ENCODE data around the gene SFT2D1.

The SFT2D1 gene

DNA sequence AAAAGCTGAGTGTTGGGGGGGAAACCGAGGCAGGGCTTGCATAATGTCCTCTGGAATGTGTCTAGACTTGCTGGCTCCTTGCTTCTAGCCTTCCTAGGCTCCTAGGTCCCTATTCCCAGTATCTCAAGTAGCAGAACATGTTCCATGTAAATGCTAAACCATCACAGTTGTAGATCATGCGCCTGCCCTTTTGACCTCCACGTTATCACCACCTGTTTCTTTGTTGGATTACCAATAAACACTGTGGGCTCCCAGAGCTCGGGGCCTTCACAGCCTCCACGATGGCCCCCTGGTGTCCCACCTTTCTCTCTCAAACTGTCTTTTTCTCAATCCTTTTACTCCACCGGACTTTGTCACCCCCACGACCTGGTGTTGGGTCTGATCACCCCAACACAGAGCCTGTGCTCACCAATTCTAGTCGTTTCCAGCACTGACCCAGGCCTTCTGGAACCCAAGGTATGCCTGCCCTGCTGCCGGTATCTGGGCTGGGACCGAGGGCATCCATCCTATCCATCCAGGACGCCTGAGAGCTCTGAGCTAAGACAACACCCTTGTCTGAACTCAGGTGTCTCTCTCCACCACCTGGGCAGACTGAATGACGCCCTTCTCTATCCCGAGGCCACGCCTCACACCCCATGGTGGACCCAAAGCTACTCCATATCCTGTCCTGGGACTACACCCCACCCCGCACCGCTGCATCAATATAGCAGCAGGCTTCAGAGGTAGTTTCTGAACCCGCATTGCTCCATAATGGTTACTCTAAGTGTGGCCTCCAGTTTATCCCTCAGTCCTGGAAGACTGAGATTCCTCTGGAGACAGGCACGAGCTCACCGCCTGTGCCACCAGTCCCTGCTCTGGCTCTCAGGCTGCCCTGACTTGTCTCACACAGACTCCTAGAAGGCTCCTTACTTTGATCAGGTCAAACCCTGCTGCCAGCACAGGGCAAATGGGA lies 24.8 kb downstream of the SFT2D1 start:
- no peaks in the 10 kb centered on the region for H3K9me3 ChIP-seq (ENCODE audit: control insufficient read depth, low read length)
- no peak overlapping the region for H2BK15ac ChIP-seq (ENCODE audit: low read depth, poor library complexity, severe bottlenecking)
- 95% methylated on average over 19 of the region's 19 CpGs for WGBS
- H3K27ac ChIP-seq (ENCODE audit: low read length, poor library complexity, severe bottlenecking): peak overlapping the region; percentile 73
- H3K4ac ChIP-seq (ENCODE audit: low read depth in 1 of 2, low read length in 2 of 2): no peak overlapping the region
- H2AFZ ChIP-seq (ENCODE audit: low read depth, low read length): no peak overlapping the region
- no peak overlapping the region for H4K91ac ChIP-seq (ENCODE audit: low read length)
- H3K36me3 ChIP-seq (ENCODE audit: control insufficient read depth in 1 of 2, insufficient read depth in 2 of 2, low read depth in 1 of 2, low read length in 2 of 2): peaks cover 14 to 34% of the 10 kb centered on the region in 2 experiments
- H3K18ac ChIP-seq (ENCODE audit: low read depth in 1 of 2, low read length in 2 of 2): no peak overlapping the region
- peak overlapping the region; percentile 1 for H2AK5ac ChIP-seq (ENCODE audit: low read length, severe bottlenecking)
- H4K8ac ChIP-seq (ENCODE audit: low read length): no peak overlapping the region
- no peak overlapping the region for H3K23ac ChIP-seq (ENCODE audit: low read length in 2 of 2)
- H3K79me1 ChIP-seq (replicated peaks; ENCODE audit: low read length, poor library complexity, severe bottlenecking): peaks cover 6% of the 10 kb centered on the region
- no peak overlapping the region for H3K4me2 ChIP-seq (ENCODE audit: low read length, poor library complexity, severe bottlenecking)
- no peak overlapping the region for H2BK5ac ChIP-seq (ENCODE audit: low read depth, low read length, poor library complexity, severe bottlenecking)
- H2BK12ac ChIP-seq (ENCODE audit: low read length in 2 of 2): no peak overlapping the region
- no peak overlapping the region for H2BK120ac ChIP-seq (ENCODE audit: low read depth, low read length)
- no peak overlapping the region for H3K4me3 ChIP-seq (ENCODE audit: insufficient read depth in 1 of 2, low read depth in 1 of 2, low read length in 2 of 2)
- no peak for DNase-seq
- no peaks in the 10 kb centered on the region for H3K27me3 ChIP-seq (ENCODE audit: control insufficient read depth in 1 of 2, insufficient read depth in 1 of 2, low read length in 2 of 2)
- no peak overlapping the region for H3K14ac ChIP-seq (ENCODE audit: low read length in 2 of 2)
- H3K4me1 ChIP-seq (ENCODE audit: control insufficient read depth, insufficient read depth, low read depth, low read length): peaks cover 17% of the 10 kb centered on the region
- H3K9ac ChIP-seq (ENCODE audit: low read length): no peak overlapping the region

DNA sequence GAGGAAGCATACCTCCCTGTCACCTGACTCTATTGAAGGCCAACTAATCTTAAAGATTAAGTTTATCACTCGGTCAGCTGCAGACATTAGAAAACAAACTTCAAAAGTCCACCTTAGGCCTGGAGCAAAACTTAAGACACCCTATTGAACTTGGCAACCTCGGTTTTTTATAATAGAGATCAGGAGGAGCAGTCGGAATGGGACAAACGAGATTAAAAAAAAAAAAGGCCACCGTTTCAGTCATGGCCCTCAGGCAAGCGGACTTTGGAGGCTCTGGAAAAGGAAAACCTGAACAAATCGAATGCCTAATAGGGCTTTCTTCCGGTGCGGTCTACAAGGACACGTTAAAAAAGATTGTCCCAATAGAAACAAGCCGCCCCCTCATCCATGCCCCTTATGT lies 26.9 kb downstream of the SFT2D1 start:
- Histone ChIP-seq H3K4me3 (ENCODE audit: insufficient read depth in 1 of 2, low read depth in 1 of 2, low read length in 2 of 2) (no peak overlapping the region), H3K23ac (ENCODE audit: low read length in 2 of 2) (no peak overlapping the region), H4K91ac (ENCODE audit: low read length) (no peak overlapping the region), H2BK12ac (ENCODE audit: low read length in 2 of 2) (no peak overlapping the region), H3K9ac (ENCODE audit: low read length) (no peak overlapping the region), H3K9me3 (ENCODE audit: control insufficient read depth, low read length) (no peaks in the 10 kb centered on the region), H2AK5ac (ENCODE audit: low read length, severe bottlenecking) (no peak overlapping the region), H3K27ac (ENCODE audit: low read length, poor library complexity, severe bottlenecking) (no peak overlapping the region), H3K36me3 (ENCODE audit: control insufficient read depth in 1 of 2, insufficient read depth in 2 of 2, low read depth in 1 of 2, low read length in 2 of 2) (peaks cover 9 to 16% of the 10 kb centered on the region in 2 experiments), H3K18ac (ENCODE audit: low read depth in 1 of 2, low read length in 2 of 2) (no peak overlapping the region), H4K8ac (ENCODE audit: low read length) (no peak overlapping the region), H2BK120ac (ENCODE audit: low read depth, low read length) (no peak overlapping the region), H2BK5ac (ENCODE audit: low read depth, low read length, poor library complexity, severe bottlenecking) (no peak overlapping the region), H3K14ac (ENCODE audit: low read length in 2 of 2) (no peak overlapping the region), H3K79me1 (replicated peaks; ENCODE audit: low read length, poor library complexity, severe bottlenecking) (no peaks in the 10 kb centered on the region), H3K27me3 (ENCODE audit: control insufficient read depth in 1 of 2, insufficient read depth in 1 of 2, low read length in 2 of 2) (peaks cover under 1 to 2% of the 10 kb centered on the region in 2 experiments), H3K4me1 (ENCODE audit: control insufficient read depth, insufficient read depth, low read depth, low read length) (peaks cover 17% of the 10 kb centered on the region), H2AFZ (ENCODE audit: low read depth, low read length) (no peak overlapping the region), H3K4ac (ENCODE audit: low read depth in 1 of 2, low read length in 2 of 2) (no peak overlapping the region), H2BK15ac (ENCODE audit: low read depth, poor library complexity, severe bottlenecking) (no peak overlapping the region), H3K4me2 (ENCODE audit: low read length, poor library complexity, severe bottlenecking) (no peak overlapping the region)
- DNase-seq: no peak
- WGBS: 95% methylated on average over 11 of the region's 11 CpGs

DNA sequence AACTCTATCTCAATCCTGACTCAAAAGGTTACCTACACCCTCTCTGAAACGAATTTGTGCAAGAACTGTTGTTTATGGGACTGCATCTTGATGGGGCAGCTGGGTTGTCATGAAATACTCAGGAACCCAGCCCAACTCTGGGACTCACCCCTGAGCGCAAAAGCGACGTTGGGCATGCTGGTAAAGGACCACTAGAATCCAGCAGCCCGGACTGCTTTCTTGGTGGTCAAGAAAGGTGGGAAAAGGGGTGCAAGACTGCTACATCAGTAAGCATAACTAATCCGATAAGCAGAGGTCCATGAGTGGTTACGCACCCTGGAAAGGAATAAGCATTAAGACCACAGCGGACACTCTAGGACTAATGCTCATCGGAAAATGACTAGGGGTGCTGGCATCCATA lies 27.9 kb downstream of the SFT2D1 start:
- Histone ChIP-seq H3K4ac (ENCODE audit: low read depth in 1 of 2, low read length in 2 of 2) (no peak overlapping the region), H2AK5ac (ENCODE audit: low read length, severe bottlenecking) (no peak overlapping the region), H2AFZ (ENCODE audit: low read depth, low read length) (no peak overlapping the region), H3K27ac (ENCODE audit: low read length, poor library complexity, severe bottlenecking) (no peak overlapping the region), H2BK120ac (ENCODE audit: low read depth, low read length) (no peak overlapping the region), H2BK12ac (ENCODE audit: low read length in 2 of 2) (no peak overlapping the region), H4K8ac (ENCODE audit: low read length) (no peak overlapping the region), H3K14ac (ENCODE audit: low read length in 2 of 2) (no peak overlapping the region), H4K91ac (ENCODE audit: low read length) (no peak overlapping the region), H3K79me1 (replicated peaks; ENCODE audit: low read length, poor library complexity, severe bottlenecking) (no peaks in the 10 kb centered on the region), H2BK5ac (ENCODE audit: low read depth, low read length, poor library complexity, severe bottlenecking) (no peak overlapping the region), H3K18ac (ENCODE audit: low read depth in 1 of 2, low read length in 2 of 2) (no peak overlapping the region), H3K9me3 (ENCODE audit: control insufficient read depth, low read length) (no peaks in the 10 kb centered on the region), H3K4me2 (ENCODE audit: low read length, poor library complexity, severe bottlenecking) (no peak overlapping the region), H3K36me3 (ENCODE audit: control insufficient read depth in 1 of 2, insufficient read depth in 2 of 2, low read depth in 1 of 2, low read length in 2 of 2) (peaks cover 8 to 9% of the 10 kb centered on the region in 2 experiments), H3K27me3 (ENCODE audit: control insufficient read depth in 1 of 2, insufficient read depth in 1 of 2, low read length in 2 of 2) (peaks cover 10 to 11% of the 10 kb centered on the region in 2 experiments), H3K4me1 (ENCODE audit: control insufficient read depth, insufficient read depth, low read depth, low read length) (peaks cover 17% of the 10 kb centered on the region), H3K23ac (ENCODE audit: low read length in 2 of 2) (no peak overlapping the region), H2BK15ac (ENCODE audit: low read depth, poor library complexity, severe bottlenecking) (no peak overlapping the region), H3K4me3 (ENCODE audit: insufficient read depth in 1 of 2, low read depth in 1 of 2, low read length in 2 of 2) (no peak overlapping the region), H3K9ac (ENCODE audit: low read length) (no peak overlapping the region)
- WGBS: 78% methylated on average over 7 of the region's 9 CpGs
- no peak for DNase-seq

DNA sequence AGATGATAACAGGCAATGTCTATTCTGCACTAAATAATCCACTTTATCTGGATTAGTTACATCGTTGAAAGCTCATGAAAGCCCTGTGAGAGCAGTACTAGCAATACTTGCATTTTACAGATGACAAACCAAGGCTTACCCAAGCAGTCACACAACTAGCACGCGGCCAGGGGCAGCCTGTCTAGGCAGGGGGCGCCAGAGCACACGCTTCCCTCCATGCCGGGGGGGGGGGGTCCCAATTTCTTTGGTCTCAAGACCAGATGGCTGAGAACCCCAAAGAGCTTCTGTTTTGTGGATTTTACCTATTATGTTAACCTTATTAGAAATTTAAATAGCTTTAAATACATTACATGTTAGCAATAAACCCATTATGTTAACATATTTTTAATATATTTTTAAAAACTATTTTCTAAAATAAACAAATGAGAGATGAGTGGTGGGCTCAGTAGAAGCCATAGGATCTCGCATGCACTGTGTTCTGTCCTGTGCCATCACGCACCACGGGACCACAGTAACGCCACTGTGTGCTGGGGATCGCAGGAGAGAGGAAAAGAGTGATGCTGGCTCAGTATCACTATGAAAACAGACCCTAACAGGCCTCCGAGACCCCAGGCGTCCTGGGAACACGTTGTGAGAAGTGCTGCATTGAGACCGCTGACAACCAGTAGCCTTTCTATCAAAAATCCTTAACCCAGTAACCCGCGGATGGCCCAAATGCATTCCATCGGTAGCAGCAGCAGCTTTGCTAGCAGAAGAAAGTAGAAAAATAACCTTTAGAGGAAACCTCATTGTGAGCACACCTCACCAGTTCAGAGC lies 28.9 kb downstream of the SFT2D1 start:
- H3K18ac ChIP-seq (ENCODE audit: low read depth in 1 of 2, low read length in 2 of 2): no peak overlapping the region
- no peak overlapping the region for H4K91ac ChIP-seq (ENCODE audit: low read length)
- H3K4me3 ChIP-seq (ENCODE audit: insufficient read depth in 1 of 2, low read depth in 1 of 2, low read length in 2 of 2): no peak overlapping the region
- peaks cover 0 to 4% of the 10 kb centered on the region in 2 experiments for H3K36me3 ChIP-seq (ENCODE audit: control insufficient read depth in 1 of 2, insufficient read depth in 2 of 2, low read depth in 1 of 2, low read length in 2 of 2)
- no peak overlapping the region for H2BK12ac ChIP-seq (ENCODE audit: low read length in 2 of 2)
- peaks cover 10% of the 10 kb centered on the region for H3K4me1 ChIP-seq (ENCODE audit: control insufficient read depth, insufficient read depth, low read depth, low read length)
- no peak overlapping the region for H3K4me2 ChIP-seq (ENCODE audit: low read length, poor library complexity, severe bottlenecking)
- no peak overlapping the region for H2BK5ac ChIP-seq (ENCODE audit: low read depth, low read length, poor library complexity, severe bottlenecking)
- H2AK5ac ChIP-seq (ENCODE audit: low read length, severe bottlenecking): no peak overlapping the region
- no peak overlapping the region for H4K8ac ChIP-seq (ENCODE audit: low read length)
- no peak overlapping the region for H2BK15ac ChIP-seq (ENCODE audit: low read depth, poor library complexity, severe bottlenecking)
- H3K79me1 ChIP-seq (replicated peaks; ENCODE audit: low read length, poor library complexity, severe bottlenecking): no peaks in the 10 kb centered on the region
- H3K27me3 ChIP-seq (ENCODE audit: control insufficient read depth in 1 of 2, insufficient read depth in 1 of 2, low read length in 2 of 2): peaks cover 20 to 21% of the 10 kb centered on the region in 2 experiments
- H3K14ac ChIP-seq (ENCODE audit: low read length in 2 of 2): no peak overlapping the region
- peak; percentile 48 for DNase-seq
- H2BK120ac ChIP-seq (ENCODE audit: low read depth, low read length): no peak overlapping the region
- no peak overlapping the region for H3K23ac ChIP-seq (ENCODE audit: low read length in 2 of 2)
- H3K4ac ChIP-seq (ENCODE audit: low read depth in 1 of 2, low read length in 2 of 2): no peak overlapping the region
- WGBS: 58% methylated on average over 17 of the region's 18 CpGs
- H3K9ac ChIP-seq (ENCODE audit: low read length): no peak overlapping the region
- no peak overlapping the region for H3K27ac ChIP-seq (ENCODE audit: low read length, poor library complexity, severe bottlenecking)
- no peak overlapping the region for H2AFZ ChIP-seq (ENCODE audit: low read depth, low read length)
- H3K9me3 ChIP-seq (ENCODE audit: control insufficient read depth, low read length): no peaks in the 10 kb centered on the region
